ENCODE results near the gene HOXB13.

Gene HOXB13

GRCh38 chr17:48690655-48691054, 37.9 kb downstream of the HOXB13 start:
- TF ChIP-seq, protein P1, sequence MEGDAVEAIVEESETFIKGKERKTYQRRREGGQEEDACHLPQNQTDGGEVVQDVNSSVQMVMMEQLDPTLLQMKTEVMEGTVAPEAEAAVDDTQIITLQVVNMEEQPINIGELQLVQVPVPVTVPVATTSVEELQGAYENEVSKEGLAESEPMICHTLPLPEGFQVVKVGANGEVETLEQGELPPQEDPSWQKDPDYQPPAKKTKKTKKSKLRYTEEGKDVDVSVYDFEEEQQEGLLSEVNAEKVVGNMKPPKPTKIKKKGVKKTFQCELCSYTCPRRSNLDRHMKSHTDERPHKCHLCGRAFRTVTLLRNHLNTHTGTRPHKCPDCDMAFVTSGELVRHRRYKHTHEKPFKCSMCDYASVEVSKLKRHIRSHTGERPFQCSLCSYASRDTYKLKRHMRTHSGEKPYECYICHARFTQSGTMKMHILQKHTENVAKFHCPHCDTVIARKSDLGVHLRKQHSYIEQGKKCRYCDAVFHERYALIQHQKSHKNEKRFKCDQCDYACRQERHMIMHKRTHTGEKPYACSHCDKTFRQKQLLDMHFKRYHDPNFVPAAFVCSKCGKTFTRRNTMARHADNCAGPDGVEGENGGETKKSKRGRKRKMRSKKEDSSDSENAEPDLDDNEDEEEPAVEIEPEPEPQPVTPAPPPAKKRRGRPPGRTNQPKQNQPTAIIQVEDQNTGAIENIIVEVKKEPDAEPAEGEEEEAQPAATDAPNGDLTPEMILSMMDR (IDR thresholded peaks at IDR 0.05; ENCODE audit: insufficient read depth, missing control alignments): no peak
- FAIRE-seq: no peak

GRCh38 chr17:48681609-48682008, 46.9 kb downstream of the HOXB13 start:
- no peak for FAIRE-seq
- no peak for DNase-seq (ENCODE audit: insufficient read length, low spot score)
- TF ChIP-seq, protein P1 (IDR thresholded peaks at IDR 0.05; ENCODE audit: insufficient read depth, missing control alignments): no peak

More at GRCh38 chr17:48690655-48691054, 37.9 kb downstream of the HOXB13 start:
- DNase-seq (ENCODE audit: insufficient read length, low spot score): no peak

DNA sequence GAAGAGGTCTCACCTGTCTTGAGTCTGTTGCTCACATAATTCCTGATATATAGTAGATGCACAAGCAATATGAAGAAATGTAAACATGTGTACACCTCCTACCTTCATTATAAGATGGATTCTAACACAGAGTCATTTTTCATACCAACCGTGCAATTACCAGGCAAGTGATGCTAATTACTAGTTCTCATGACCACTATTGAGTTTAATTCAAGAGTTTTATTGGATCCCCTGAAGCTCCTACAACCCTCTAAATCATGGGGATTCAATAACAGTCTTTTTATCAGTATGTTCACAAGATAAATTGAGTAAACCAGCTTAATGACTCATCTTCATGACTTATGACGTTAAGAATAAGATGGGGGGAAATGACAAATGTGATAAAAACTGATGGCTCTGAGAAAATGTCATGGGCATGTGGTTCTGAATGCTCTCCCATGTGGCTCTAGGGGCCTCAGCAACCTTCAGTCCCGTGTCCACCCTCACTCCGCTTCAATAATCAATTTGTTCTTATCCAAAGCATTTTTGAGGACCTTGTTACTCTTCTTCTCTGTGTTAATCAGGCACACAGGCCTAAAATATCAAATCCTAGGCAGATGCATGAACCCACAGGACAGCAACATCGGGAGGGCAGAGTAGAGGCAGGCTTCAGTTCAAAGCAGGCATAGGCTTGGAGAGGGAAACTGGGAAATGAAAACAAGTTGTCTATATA, 49.0 kb downstream of the HOXB13 start:
- FAIRE-seq: no peak
- TF ChIP-seq, protein P1 (IDR thresholded peaks at IDR 0.05; ENCODE audit: insufficient read depth, missing control alignments): no peak
- DNase-seq (ENCODE audit: insufficient read length, low spot score): no peak

DNA sequence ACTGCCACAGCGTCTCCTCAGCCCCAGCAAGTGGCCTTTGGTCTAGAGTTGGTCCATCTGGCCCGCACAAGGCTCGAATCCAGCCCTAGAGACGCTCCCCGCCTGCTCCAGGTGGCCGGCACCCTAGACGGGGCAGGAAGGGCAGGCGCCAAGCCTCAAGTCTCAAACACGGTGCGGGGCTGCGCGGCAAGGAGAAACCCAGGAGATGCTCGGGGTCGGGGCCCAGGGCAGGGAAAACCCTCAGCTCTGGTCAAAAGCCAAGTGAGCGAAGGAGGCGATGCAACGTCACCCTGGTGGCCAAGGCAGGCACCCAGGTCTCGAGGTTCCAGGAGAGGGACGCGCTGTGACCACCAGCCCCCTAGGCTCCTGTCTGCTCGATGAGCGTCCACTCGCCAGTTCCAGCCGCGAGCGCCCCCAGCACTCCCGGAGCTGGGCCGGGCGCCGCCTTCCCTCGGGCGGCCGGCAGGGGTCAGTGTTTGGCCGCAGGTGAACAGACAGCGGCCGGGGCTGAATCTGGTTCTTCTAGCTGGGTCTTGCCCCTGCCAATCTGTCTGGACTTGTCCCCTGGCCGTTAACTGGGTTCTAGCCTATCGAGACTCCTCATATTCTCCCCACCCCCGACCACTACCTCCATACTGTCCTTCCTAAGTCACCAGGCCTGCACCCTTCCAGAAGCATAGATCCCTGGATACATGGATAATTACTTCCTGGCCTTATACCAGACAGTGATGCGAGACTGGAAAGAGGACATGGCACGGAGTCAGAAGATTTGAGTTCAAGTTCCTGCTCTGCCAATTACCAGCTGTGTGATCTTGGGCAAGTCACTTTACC, 50.2 kb downstream of the HOXB13 start:
- no peak for FAIRE-seq
- TF ChIP-seq, protein P1 (IDR thresholded peaks at IDR 0.05; ENCODE audit: insufficient read depth, missing control alignments): peak; percentile 88

DNA sequence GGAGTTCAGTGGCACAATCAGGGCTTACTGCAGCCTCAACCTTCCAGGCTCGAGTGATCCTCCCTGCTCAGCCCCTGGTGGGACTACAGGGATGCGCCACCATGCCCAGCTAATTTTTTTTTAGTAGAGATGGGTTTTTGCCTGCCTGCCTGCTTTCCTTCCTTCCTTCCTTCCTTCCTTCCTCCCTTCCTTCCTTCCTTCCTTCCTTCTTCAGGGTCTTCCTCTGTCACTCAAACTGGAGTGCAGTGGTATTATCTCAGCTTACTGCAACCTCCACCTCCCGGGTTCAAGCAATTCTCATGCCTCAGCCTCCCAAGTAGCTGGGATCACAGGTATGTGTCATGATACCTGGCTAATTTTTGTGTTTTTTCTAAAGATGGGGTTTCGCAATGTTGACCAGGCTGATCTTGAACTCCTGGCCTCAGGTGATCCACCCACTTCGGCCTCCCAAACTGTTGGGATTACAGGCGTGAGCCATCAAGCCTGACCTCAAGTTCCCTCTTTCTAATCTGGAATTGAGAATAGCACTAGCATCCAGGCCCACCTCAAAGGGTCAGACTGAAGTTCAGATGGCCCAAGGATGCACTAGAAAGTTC, 51.5 kb downstream of the HOXB13 start:
- TF ChIP-seq, protein P1 (IDR thresholded peaks at IDR 0.05; ENCODE audit: insufficient read depth, missing control alignments): no peak
- no peak for DNase-seq (ENCODE audit: insufficient read length, low spot score)
- no peak for FAIRE-seq

More for the DNA sequence above, 50.2 kb downstream of the HOXB13 start:
- no peak for DNase-seq (ENCODE audit: insufficient read length, low spot score)
